ENCODE measurements around the gene PODN.

DNA sequence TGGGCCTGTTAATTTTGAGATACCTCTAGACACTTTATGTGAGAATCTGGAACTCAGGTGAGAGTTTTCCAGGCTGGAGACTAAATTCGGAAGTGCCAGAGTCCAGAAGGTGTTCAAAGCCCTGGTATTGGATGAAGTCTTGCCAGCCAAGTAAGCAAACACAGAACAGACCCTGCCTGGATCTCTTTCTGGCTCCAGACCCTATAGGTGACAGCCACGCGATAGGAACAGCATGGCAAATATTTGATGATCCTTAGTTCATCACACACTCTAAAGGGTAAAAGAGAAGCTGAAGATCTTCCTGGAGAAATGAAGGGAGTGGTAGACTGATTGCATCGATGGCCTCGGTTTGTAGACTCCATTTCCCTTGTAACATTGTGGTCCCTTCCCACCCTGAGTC is 49.7 kb downstream of the PODN start:
- TF ChIP-seq CTCF (IDR thresholded peaks at IDR 0.05; ENCODE audit: borderline replicate concordance, extremely low read depth, low read length, poor library complexity, severe bottlenecking) (no peak), EZH2 (IDR thresholded peaks at IDR 0.05; ENCODE audit: borderline replicate concordance, low read depth, low read length, severe bottlenecking) (no peak)
